Measurements from ENCODE around the gene PEG3. TPM values are rescaled to one million over a fixed set of nuclear protein-coding genes. Genes with fewer than 3 reads are reported as not detected.

PEG3 gene
- total and polyA plus RNA-seq, 2 donors (not counting 1 experiment from before 2014, with no cell fraction given): 0.22 to 5.6 TPM

- no peaks in the 10 kb centered on the region for H4K20me1 ChIP-seq (ENCODE audit: control insufficient read depth, extremely low read depth, insufficient read depth, low read length)
Observed at GRCh38 chr19:56874530-56874929, 34.0 kb upstream of the PEG3 start.

GRCh38 chr19:56873493-56873892 lies 33.0 kb upstream of the PEG3 start:
- Histone ChIP-seq H3K9me3 (ENCODE audit: control insufficient read depth, insufficient read depth, low read depth, low read length) (no peaks in the 10 kb centered on the region), H3K4me2 (ENCODE audit: extremely low read depth, insufficient read depth, low read length) (no peak overlapping the region)

More at GRCh38 chr19:56874530-56874929, 34.0 kb upstream of the PEG3 start:
- no peak overlapping the region for H2AFZ ChIP-seq (ENCODE audit: low read length)
- no peak overlapping the region for H3K27ac ChIP-seq (ENCODE audit: insufficient read depth, low read length)
- H3K9me3 ChIP-seq (ENCODE audit: control insufficient read depth, insufficient read depth, low read depth, low read length): no peaks in the 10 kb centered on the region
- H3K4me2 ChIP-seq (ENCODE audit: extremely low read depth, insufficient read depth, low read length): no peak overlapping the region
- H3K9ac ChIP-seq (ENCODE audit: insufficient read depth, low read length): no peak overlapping the region
- H3K79me2 ChIP-seq (ENCODE audit: control insufficient read depth, insufficient read depth, low read length): no peaks in the 10 kb centered on the region
- H3K36me3 ChIP-seq (ENCODE audit: control insufficient read depth, insufficient read depth, low read length): no peaks in the 10 kb centered on the region
- H3K4me3 ChIP-seq (replicated peaks in 1 of 4; ENCODE audit: control extremely low read depth in 1 of 4, insufficient read depth in 1 of 4, low read depth in 3 of 4, low read length in 4 of 4): no peak overlapping the region
- H3K4me1 ChIP-seq (ENCODE audit: control insufficient read depth, extremely low read depth, insufficient read depth, low read length): no peaks in the 10 kb centered on the region
- no peaks in the 10 kb centered on the region for H3K27me3 ChIP-seq (ENCODE audit: control insufficient read depth, insufficient read depth, low read length)
- no peak for TF ChIP-seq CTCF (conservative IDR thresholded peaks at IDR 0.05 in 1 of 2, IDR thresholded peaks at IDR 0.05 in 1 of 2; ENCODE audit: low read depth in 1 of 2, low read length in 2 of 2)
- TF ChIP-seq EZH2 (IDR thresholded peaks at IDR 0.05; ENCODE audit: low read length, missing control alignments): no peak
- DNase-seq (ENCODE audit: low read depth in 2 of 2): no peak

GRCh38 chr19:56869886-56870285 lies 29.4 kb upstream of the PEG3 start:
- no peak for TF ChIP-seq CTCF (conservative IDR thresholded peaks at IDR 0.05 in 1 of 2, IDR thresholded peaks at IDR 0.05 in 1 of 2; ENCODE audit: low read depth in 1 of 2, low read length in 2 of 2)
- TF ChIP-seq EZH2 (IDR thresholded peaks at IDR 0.05; ENCODE audit: low read length, missing control alignments): no peak
- Histone ChIP-seq H3K4me2 (ENCODE audit: extremely low read depth, insufficient read depth, low read length) (no peak overlapping the region), H3K79me2 (ENCODE audit: control insufficient read depth, insufficient read depth, low read length) (no peaks in the 10 kb centered on the region), H3K27ac (ENCODE audit: insufficient read depth, low read length) (no peak overlapping the region), H3K9me3 (ENCODE audit: control insufficient read depth, insufficient read depth, low read depth, low read length) (no peaks in the 10 kb centered on the region), H3K9ac (ENCODE audit: insufficient read depth, low read length) (no peak overlapping the region), H3K4me3 (replicated peaks in 1 of 4; ENCODE audit: control extremely low read depth in 1 of 4, insufficient read depth in 1 of 4, low read depth in 3 of 4, low read length in 4 of 4) (no peak overlapping the region), H3K27me3 (ENCODE audit: control insufficient read depth, insufficient read depth, low read length) (no peaks in the 10 kb centered on the region), H3K36me3 (ENCODE audit: control insufficient read depth, insufficient read depth, low read length) (no peaks in the 10 kb centered on the region), H3K4me1 (ENCODE audit: control insufficient read depth, extremely low read depth, insufficient read depth, low read length) (no peaks in the 10 kb centered on the region), H2AFZ (ENCODE audit: low read length) (no peak overlapping the region), H4K20me1 (ENCODE audit: control insufficient read depth, extremely low read depth, insufficient read depth, low read length) (no peaks in the 10 kb centered on the region)
- no peak for DNase-seq (ENCODE audit: low read depth in 2 of 2)

More at GRCh38 chr19:56873493-56873892, 33.0 kb upstream of the PEG3 start:
- TF ChIP-seq CTCF (conservative IDR thresholded peaks at IDR 0.05 in 1 of 2, IDR thresholded peaks at IDR 0.05 in 1 of 2; ENCODE audit: low read depth in 1 of 2, low read length in 2 of 2): no peak
- no peak for TF ChIP-seq EZH2 (IDR thresholded peaks at IDR 0.05; ENCODE audit: low read length, missing control alignments)
- no peaks in the 10 kb centered on the region for H4K20me1 ChIP-seq (ENCODE audit: control insufficient read depth, extremely low read depth, insufficient read depth, low read length)
- H3K79me2 ChIP-seq (ENCODE audit: control insufficient read depth, insufficient read depth, low read length): no peaks in the 10 kb centered on the region
- H2AFZ ChIP-seq (ENCODE audit: low read length): no peak overlapping the region
- H3K36me3 ChIP-seq (ENCODE audit: control insufficient read depth, insufficient read depth, low read length): no peaks in the 10 kb centered on the region
- no peak overlapping the region for H3K27ac ChIP-seq (ENCODE audit: insufficient read depth, low read length)
- no peak for DNase-seq (ENCODE audit: low read depth in 2 of 2)
- H3K9ac ChIP-seq (ENCODE audit: insufficient read depth, low read length): no peak overlapping the region
- no peaks in the 10 kb centered on the region for H3K27me3 ChIP-seq (ENCODE audit: control insufficient read depth, insufficient read depth, low read length)
- no peak overlapping the region for H3K4me3 ChIP-seq (replicated peaks in 1 of 4; ENCODE audit: control extremely low read depth in 1 of 4, insufficient read depth in 1 of 4, low read depth in 3 of 4, low read length in 4 of 4)
- no peaks in the 10 kb centered on the region for H3K4me1 ChIP-seq (ENCODE audit: control insufficient read depth, extremely low read depth, insufficient read depth, low read length)
